Fibroblast of the aortic adventitia (primary cell): ENCODE results near the gene NIT1. TPM values are rescaled to one million over a fixed set of nuclear protein-coding genes. Genes with fewer than 3 reads are reported as not detected.

Source experiments
- DNase-seq: peaks from one replicate; pipeline ENCODE4 v3.0.0-alpha.2; 2010; ENCODE audit warnings: low read depth
- H3K4me3 ChIP-seq: 2 replicates; pipeline ENCODE4 v1.5.1; 2011; ENCODE audit warnings: low read depth, mild to moderate bottlenecking, control low read depth, low read length, moderate library complexity
- CTCF ChIP-seq: IDR thresholded peaks from 2 replicates; pipeline ENCODE4 v1.5.1; 2011; ENCODE audit warnings: mild to moderate bottlenecking, low read length, control low read depth, inconsistent platforms; ENCODE audit not compliant: insufficient read depth
- total RNA-seq: library from RNA; depleted of rRNA; stranded (reverse); fragments of >200 nt; gene quantifications from 2 replicates; pipeline ENCODE4 v1.2.3, GENCODE V29; 2012; ENCODE audit warnings: low replicate concordance

Gene NIT1
- total RNA-seq, result 13.3 and 18.3 TPM in 2 replicates

- no peak for TF ChIP-seq CTCF
- peak; percentile 79 for DNase-seq
Measured at GRCh38 chr1:161117759-161118581, at the start of gene NIT1, which contains the start of gene PFDN2. Gene NIT1, plus strand, starts transcription at chr1:161118105. Its CDS starts 72 bp downstream, at chr1:161118177. Gene PFDN2, minus strand, starts transcription at chr1:161118037. Its CDS starts 11 bp downstream, at chr1:161118026.

GRCh38 chr1:161068306-161069234, 49.3 kb upstream of the NIT1 start:
- no peak overlapping the region for H3K4me3 ChIP-seq
- no peak for TF ChIP-seq CTCF
- DNase-seq, result no peak

More at GRCh38 chr1:161117759-161118581, at the start of gene NIT1, which contains the start of gene PFDN2:
- peak within 1 kb of the TSS; percentile 89 for H3K4me3 ChIP-seq

- no peak for TF ChIP-seq CTCF
- H3K4me3 ChIP-seq, result no peak overlapping the region
- no peak for DNase-seq
Measured at GRCh38 chr1:161069241-161069640, 48.7 kb upstream of the NIT1 start.

- TF ChIP-seq CTCF, result no peak
- H3K4me3 ChIP-seq, result no peak within 1 kb of the TSS
- DNase-seq, result no peak
Measured at GRCh38 chr1:161069731-161070270, 48.1 kb upstream of the NIT1 start, which contains the start of gene ARHGAP30. Gene ARHGAP30, minus strand, starts transcription at chr1:161069891. Its CDS starts 267 bp downstream, at chr1:161069624.

- no peak for TF ChIP-seq CTCF
- DNase-seq, result no peak
- H3K4me3 ChIP-seq, result no peak overlapping the region
Measured at GRCh38 chr1:161070761-161071160, 47.1 kb upstream of the NIT1 start.

- peak; percentile 72 for TF ChIP-seq CTCF
- no peak overlapping the region for H3K4me3 ChIP-seq
- peak; percentile 69 for DNase-seq
Measured at GRCh38 chr1:161071886-161072371, 46.0 kb upstream of the NIT1 start.
